ENCODE data around the gene PDE3B. TPM values are rescaled to one million over a fixed set of nuclear protein-coding genes. Genes with fewer than 3 reads are reported as not detected.

PDE3B gene
- total RNA-seq, 1 experiment from 2014 or later = 6.7 TPM

GRCh38 chr11:14650064-14650463 is 6.5 kb downstream of the PDE3B start:
- ChIA-PET POLR2A (no interaction called here), CTCF (no interaction called here), RAD21 (ENCODE audit: low non-redundant PET in 1 of 2, low total read pairs in 2 of 2, uncharacterized antibody in 2 of 2, unreplicated experiment in 2 of 2) (no interaction called here)
- H2AFZ ChIP-seq (ENCODE audit: low read depth, low read length, poor library complexity, severe bottlenecking) = no peak overlapping the region
- H3K9me3 ChIP-seq (ENCODE audit: control insufficient read depth in 1 of 2, insufficient read depth in 1 of 2, low read depth in 1 of 2, low read length in 2 of 2) = no peaks in the 10 kb centered on the region
- H3K36me3 ChIP-seq (ENCODE audit: control insufficient read depth in 1 of 2, insufficient read depth in 2 of 2, low read length in 2 of 2) = no peaks in the 10 kb centered on the region
- H3K4me2 ChIP-seq (ENCODE audit: low read length) = no peak overlapping the region
- no peak overlapping the region for H3K4me3 ChIP-seq (replicated peaks in 1 of 2; ENCODE audit: low read depth in 1 of 2, low read length in 2 of 2)
- H3K9me2 ChIP-seq (ENCODE audit: insufficient read depth) = no peaks in the 10 kb centered on the region
- H3K4me1 ChIP-seq (ENCODE audit: control insufficient read depth in 1 of 2, insufficient read depth in 2 of 2, low read length in 2 of 2) = peaks cover 7 to 12% of the 10 kb centered on the region in 2 experiments; a peak in 3 of 4 replicates
- no peak for ATAC-seq
- H3K79me2 ChIP-seq (ENCODE audit: insufficient read depth, low read length) = peaks cover 16% of the 10 kb centered on the region
- BruUV-seq (replicated peaks) = no TSS peak
- intact Hi-C loops (cut with micrococcal nuclease) = no loop called here
- no peak for DNase-seq (ENCODE audit: low read depth, low spot score)
- H3K27me3 ChIP-seq (ENCODE audit: insufficient read depth, low read length) = peaks cover 9% of the 10 kb centered on the region; the same call in 1 of the 2 replicates
- no peaks in the 10 kb centered on the region for H4K20me1 ChIP-seq (ENCODE audit: insufficient read depth)
- TF ChIP-seq ATF3 (IDR thresholded peaks at IDR 0.05) (no peak), TCF7L2 (IDR thresholded peaks at IDR 0.05; ENCODE audit: borderline replicate concordance, extremely low read depth, insufficient read depth, insufficient read length) (no peak), MAX (IDR thresholded peaks at IDR 0.05) (no peak), ZFX (IDR thresholded peaks at IDR 0.05) (no peak), EGR1 (IDR thresholded peaks at IDR 0.05; ENCODE audit: low read depth) (no peak)
- H3K27ac ChIP-seq (ENCODE audit: low read depth, low read length) = no peak overlapping the region
- H3K9ac ChIP-seq (ENCODE audit: low read length) = no peak overlapping the region

GRCh38 chr11:14653090-14653489 is 9.5 kb downstream of the PDE3B start:
- H3K27me3 ChIP-seq (ENCODE audit: insufficient read depth, low read length) = no peaks in the 10 kb centered on the region
- ChIA-PET RAD21 (ENCODE audit: low non-redundant PET in 1 of 2, low total read pairs in 2 of 2, uncharacterized antibody in 2 of 2, unreplicated experiment in 2 of 2) (no interaction called here), POLR2A (no interaction called here), CTCF (no interaction called here)
- H3K79me2 ChIP-seq (ENCODE audit: insufficient read depth, low read length) = peaks cover 6% of the 10 kb centered on the region; the same call in 1 of the 2 replicates
- no peaks in the 10 kb centered on the region for H3K36me3 ChIP-seq (ENCODE audit: control insufficient read depth in 1 of 2, insufficient read depth in 2 of 2, low read length in 2 of 2)
- H4K20me1 ChIP-seq (ENCODE audit: insufficient read depth) = no peaks in the 10 kb centered on the region
- intact Hi-C loops (cut with micrococcal nuclease) = no loop called here
- TF ChIP-seq CTCF (IDR thresholded peaks at IDR 0.05 in 2 of 3, conservative IDR thresholded peaks at IDR 0.05 in 1 of 3; ENCODE audit: borderline replicate concordance in 1 of 3, insufficient read depth in 1 of 3, low read depth in 2 of 3, low read length in 2 of 3) (no peak), FOSL1 (IDR thresholded peaks at IDR 0.05; ENCODE audit: low read depth) (no peak), ELF1 (IDR thresholded peaks at IDR 0.05; ENCODE audit: borderline replicate concordance, low read depth) (no peak), ZBTB33 (IDR thresholded peaks at IDR 0.05; ENCODE audit: extremely low read depth, insufficient replicate concordance, low read length) (no peak), RAD21 (IDR thresholded peaks at IDR 0.05; ENCODE audit: low read depth) (no peak), CBX3 (IDR thresholded peaks at IDR 0.05; ENCODE audit: low read depth) (no peak), YY1 (IDR thresholded peaks at IDR 0.05; ENCODE audit: extremely low read depth, insufficient replicate concordance, low read depth, low read length) (no peak), POLR2A (IDR thresholded peaks at IDR 0.05; ENCODE audit: borderline replicate concordance, extremely low read depth, insufficient read depth, insufficient read length) (no peak), ZNF274 (IDR thresholded peaks at IDR 0.05; ENCODE audit: low read depth, low read length) (no peak), CEBPB (IDR thresholded peaks at IDR 0.05; ENCODE audit: low read depth) (no peak), EGR1 (IDR thresholded peaks at IDR 0.05; ENCODE audit: low read depth) (no peak)
- DNase-seq (ENCODE audit: low read depth, low spot score) (no peak), ATAC-seq (no peak)
- H3K4me3 ChIP-seq (replicated peaks in 1 of 2; ENCODE audit: low read depth in 1 of 2, low read length in 2 of 2) = no peak overlapping the region
- no TSS peak for BruUV-seq (replicated peaks)
- H3K9ac ChIP-seq (ENCODE audit: low read length) = no peak overlapping the region
- H3K9me3 ChIP-seq (ENCODE audit: control insufficient read depth in 1 of 2, insufficient read depth in 1 of 2, low read depth in 1 of 2, low read length in 2 of 2) = no peaks in the 10 kb centered on the region
- no peak overlapping the region for H2AFZ ChIP-seq (ENCODE audit: low read depth, low read length, poor library complexity, severe bottlenecking)
- no peaks in the 10 kb centered on the region for H3K4me1 ChIP-seq (ENCODE audit: control insufficient read depth in 1 of 2, insufficient read depth in 2 of 2, low read length in 2 of 2)
- no peaks in the 10 kb centered on the region for H3K9me2 ChIP-seq (ENCODE audit: insufficient read depth)
- no peak overlapping the region for H3K27ac ChIP-seq (ENCODE audit: low read depth, low read length)
- no peak overlapping the region for H3K4me2 ChIP-seq (ENCODE audit: low read length)
